Inferior parietal cortex (tissue), 1 donor: ENCODE results near the gene ASPSCR1.

Experiments used
- DNase-seq: peaks from one replicate; pipeline ENCODE4 v3.0.0-alpha.2; 2016; ENCODE audit errors: extremely low spot score

Gene ASPSCR1, protein sequence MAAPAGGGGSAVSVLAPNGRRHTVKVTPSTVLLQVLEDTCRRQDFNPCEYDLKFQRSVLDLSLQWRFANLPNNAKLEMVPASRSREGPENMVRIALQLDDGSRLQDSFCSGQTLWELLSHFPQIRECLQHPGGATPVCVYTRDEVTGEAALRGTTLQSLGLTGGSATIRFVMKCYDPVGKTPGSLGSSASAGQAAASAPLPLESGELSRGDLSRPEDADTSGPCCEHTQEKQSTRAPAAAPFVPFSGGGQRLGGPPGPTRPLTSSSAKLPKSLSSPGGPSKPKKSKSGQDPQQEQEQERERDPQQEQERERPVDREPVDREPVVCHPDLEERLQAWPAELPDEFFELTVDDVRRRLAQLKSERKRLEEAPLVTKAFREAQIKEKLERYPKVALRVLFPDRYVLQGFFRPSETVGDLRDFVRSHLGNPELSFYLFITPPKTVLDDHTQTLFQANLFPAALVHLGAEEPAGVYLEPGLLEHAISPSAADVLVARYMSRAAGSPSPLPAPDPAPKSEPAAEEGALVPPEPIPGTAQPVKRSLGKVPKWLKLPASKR

DNA sequence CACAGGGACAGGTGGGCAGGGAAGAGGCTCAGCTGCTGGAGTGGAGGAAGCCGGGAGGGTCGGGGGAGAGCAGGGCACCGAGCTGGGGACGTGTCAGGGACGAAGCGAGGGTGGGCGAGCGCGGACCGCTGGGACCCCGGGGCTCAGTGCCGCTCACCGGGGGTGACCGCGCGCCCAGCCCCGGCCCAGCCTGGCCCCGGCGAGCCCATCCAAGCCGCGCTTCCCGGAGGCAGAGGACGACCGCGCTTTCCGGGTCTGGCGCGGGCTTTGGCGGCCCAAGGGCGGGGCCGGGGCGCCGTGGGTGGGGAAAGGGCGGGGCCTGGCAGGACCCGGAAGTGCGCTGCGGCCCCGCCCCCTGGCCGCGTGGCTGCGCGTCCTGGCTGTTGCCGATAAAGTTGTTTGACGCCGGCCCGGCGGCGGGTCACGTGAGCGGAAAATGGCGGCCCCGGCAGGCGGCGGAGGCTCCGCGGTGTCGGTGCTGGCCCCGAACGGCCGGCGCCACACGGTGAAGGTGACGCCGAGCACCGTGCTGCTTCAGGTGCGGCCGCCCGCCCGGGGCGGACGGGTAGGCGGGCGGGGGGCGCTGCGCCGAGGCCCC, at the start of gene ASPSCR1:
Gene ASPSCR1, plus strand, starts transcription at position 419 of the 598 bp plus-strand sequence. Its CDS starts 18 bp downstream, at position 437.
- peak; percentile 82 for DNase-seq

GRCh38 chr17:81927653-81928543, 49.5 kb upstream of the ASPSCR1 start, which contains the start of gene MAFG:
Gene MAFG (minus strand): TSS chr17:81927735. CDS start chr17:81923185, 4,550 bp downstream.
- DNase-seq = peak; percentile 96

- DNase-seq = no peak
Observed at GRCh38 chr17:81928544-81929252, 48.7 kb upstream of the ASPSCR1 start.

- DNase-seq = no peak
Observed at GRCh38 chr17:81929253-81930141, 47.9 kb upstream of the ASPSCR1 start.

- no peak for DNase-seq
Observed at GRCh38 chr17:81930142-81931125, 47.0 kb upstream of the ASPSCR1 start.

- DNase-seq = no peak
Observed at GRCh38 chr17:81931189-81931556, 46.3 kb upstream of the ASPSCR1 start.

GRCh38 chr17:81931557-81932332, 45.7 kb upstream of the ASPSCR1 start:
- DNase-seq = no peak

GRCh38 chr17:81932333-81932983, 45.0 kb upstream of the ASPSCR1 start:
- DNase-seq = no peak

DNA sequence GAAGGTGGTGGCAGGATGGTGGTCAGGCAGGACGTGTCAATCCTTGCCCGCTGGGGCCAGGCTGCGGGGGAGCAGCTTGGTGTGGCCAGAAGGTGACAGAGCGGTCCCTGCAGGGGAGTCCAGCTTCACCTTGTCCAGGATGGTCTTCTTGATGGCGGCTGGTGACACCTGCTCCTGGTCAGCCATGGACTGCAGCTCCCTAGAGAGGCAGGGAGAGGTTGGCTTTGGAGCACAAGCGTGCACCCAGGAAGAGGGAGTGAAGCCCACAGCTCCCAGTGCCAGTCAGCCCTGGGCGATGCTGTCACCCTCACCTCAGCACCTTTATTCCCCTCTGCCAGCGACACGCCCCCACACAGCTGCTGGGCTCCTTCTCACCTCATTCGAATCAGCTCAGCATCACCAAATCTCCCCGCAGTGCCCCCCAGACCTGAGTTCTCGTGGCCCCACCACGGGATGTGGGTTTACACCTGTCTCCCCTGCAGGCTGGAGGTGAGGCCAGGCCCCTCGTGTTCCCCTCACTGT, 44.2 kb upstream of the ASPSCR1 start:
- DNase-seq = no peak

DNA sequence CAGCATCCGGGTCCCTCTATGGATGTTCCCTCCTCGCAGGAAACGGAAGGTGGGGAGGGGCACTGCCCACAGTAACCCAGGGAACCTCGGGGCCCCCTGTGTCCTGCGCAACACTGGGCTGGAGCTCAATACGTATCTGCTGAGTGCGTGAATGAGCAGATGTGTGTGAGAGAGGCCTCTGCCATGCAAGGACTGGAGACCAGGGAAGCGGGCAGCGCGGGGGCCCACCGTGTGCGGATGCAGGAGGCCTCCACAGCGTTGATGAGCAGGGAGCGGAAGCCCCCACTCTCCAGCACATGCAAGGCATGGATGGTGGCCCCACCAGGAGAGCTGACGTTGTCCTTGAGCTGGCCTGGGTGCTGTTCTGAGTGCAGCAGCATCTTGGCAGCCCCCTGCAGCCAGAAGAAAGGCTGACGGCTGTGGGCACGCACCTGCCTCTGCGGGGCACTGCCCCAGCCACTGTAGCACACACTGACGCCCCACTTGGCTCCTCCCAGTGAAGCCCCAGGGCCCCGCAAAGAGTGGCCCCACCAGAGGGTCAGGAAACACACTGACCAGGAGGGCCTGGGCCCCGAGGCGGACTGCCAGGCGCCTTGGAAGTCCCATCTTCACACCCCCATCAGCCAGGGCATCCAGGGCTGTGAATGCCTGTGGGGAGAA, 43.2 kb upstream of the ASPSCR1 start:
- DNase-seq = no peak

- no peak for DNase-seq
Observed at GRCh38 chr17:81934850-81935708, 42.4 kb upstream of the ASPSCR1 start.

GRCh38 chr17:81935709-81936084, 41.7 kb upstream of the ASPSCR1 start:
- no peak for DNase-seq

DNA sequence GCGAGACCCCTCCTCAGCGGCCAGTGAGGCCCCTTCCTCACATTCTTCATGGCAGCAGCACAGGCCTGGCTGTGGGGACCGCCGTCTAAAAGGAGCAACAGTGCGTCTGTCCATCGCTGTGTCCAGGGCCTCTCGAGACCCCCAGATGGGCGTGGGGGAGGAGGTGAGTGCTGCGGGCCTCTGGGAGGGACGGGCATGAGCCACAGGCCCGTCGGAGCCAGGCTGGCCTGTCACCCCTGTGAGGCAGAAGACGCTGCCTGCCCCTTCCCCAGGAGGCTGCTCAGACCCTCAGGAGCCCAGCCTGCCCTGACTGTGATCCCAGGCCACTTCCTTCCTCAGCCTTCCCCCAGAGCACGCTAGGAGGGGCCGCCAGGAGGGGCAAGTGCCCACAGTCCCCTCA, 38.2 kb upstream of the ASPSCR1 start:
- no peak for DNase-seq

- DNase-seq = peak; percentile 49
Observed at GRCh38 chr17:81939881-81940385, 37.5 kb upstream of the ASPSCR1 start.

DNA sequence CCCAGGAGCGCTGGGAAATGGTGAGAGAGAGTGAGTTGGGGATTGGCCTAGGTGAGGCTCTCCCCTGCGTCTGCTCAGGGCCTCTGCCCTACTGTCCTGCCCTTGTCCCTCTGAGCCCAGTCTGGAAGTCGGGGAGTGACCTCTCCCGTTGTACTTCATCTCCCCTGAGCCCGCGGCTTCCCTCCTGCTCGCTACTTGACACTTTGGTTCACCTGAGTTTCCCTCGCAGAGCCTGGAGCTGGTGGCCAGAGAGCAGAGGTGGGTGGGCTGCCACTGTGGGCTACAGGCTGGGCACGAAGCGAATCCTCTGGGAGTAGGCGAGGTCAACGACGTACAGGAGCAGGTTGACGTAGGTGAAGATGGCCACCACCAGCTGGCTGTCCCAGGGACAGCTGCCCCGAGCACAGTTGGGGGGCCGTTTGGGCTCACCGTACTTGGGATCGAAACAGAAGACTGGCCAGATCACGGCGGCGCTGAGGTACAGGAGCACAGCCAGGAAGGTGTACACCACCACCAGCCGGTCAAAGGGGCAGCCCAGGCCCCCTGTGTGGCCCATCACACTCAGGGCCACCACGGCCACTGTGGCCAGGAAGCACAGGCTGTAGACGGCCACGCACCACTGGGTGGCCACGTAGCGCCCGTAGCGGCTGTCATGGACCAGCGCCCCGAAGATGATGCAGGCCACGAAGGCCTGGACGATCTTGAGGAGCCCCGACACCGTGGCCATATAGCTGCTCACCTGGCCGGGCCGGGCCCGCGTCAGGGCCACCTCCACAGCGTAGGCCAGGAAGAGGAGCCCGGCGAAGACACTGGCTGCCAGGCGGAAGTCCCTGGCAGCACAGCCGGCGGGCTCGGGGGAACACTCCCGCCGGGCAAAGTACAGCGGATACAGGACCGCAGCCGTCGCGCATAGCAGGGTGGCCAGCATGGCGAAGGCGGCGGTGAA, 36.6 kb upstream of the ASPSCR1 start:
- DNase-seq = no peak
